ENCODE data around the gene TRIM6. TPM values are rescaled to one million over a fixed set of nuclear protein-coding genes. Genes with fewer than 3 reads are reported as not detected.
"Not testable (repeated sequence)": the region's sequence is repeated elsewhere in the genome, so short reads cannot be mapped to it uniquely, and the experiment has no call there.

The TRIM6 gene
- total RNA-seq, 1 experiment from 2014 or later = 17.9 TPM

DNA sequence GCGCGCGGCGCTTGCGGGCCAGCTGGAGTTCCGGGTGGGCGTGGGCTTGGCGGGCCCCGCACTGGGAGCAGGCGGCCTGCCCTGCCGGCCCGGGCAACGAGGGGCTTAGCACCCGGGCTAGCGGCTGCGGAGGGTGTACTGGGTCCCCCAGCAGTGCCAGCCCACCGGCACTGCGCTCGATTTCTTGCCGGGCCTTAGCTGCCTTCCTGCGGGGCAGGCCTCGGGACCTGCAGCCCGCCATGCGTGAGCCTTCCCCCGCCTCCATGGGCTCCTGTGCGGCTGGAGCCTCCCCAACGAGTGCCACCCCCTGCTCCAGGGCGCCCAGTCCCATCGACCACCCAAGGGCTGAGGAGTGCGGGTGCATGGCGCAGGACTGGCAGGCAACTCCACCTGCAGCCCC is 6.5 kb upstream of the TRIM6 start:
- WGBS (ENCODE audit: extremely low coverage, insufficient read length, low lambda C conversion rate) = no CpG with 5 or more reads among the region's 31 CpGs
- H3K23ac ChIP-seq (ENCODE audit: insufficient read length, low read depth, low read length); H3K4me1 Mint-ChIP-seq; DNase-seq; H3K79me1 ChIP-seq (ENCODE audit: insufficient read depth, low read depth, low read length, poor library complexity, severe bottlenecking); H3K4me2 ChIP-seq (ENCODE audit: insufficient read depth, insufficient read length, low read length); H3K27ac ChIP-seq (ENCODE audit: insufficient read length, low read depth, low read length); H3K18ac ChIP-seq (ENCODE audit: insufficient read length, low read depth, low read length); H2BK120ac ChIP-seq (ENCODE audit: low read depth, low read length, poor library complexity, severe bottlenecking); H3K4me3 Mint-ChIP-seq; H2AFZ ChIP-seq (ENCODE audit: low read length); H3K56ac ChIP-seq (ENCODE audit: insufficient read length, low read depth, low read length); H3K36me3 Mint-ChIP-seq (ENCODE audit: insufficient read depth in 1 of 3, low read depth in 3 of 3); H2BK15ac ChIP-seq (ENCODE audit: low read depth, low read length); H4K91ac ChIP-seq (ENCODE audit: insufficient read length, low read depth, low read length); H2BK12ac ChIP-seq (ENCODE audit: insufficient read length, low read depth, low read length); H3K9me3 Mint-ChIP-seq; H3K79me2 ChIP-seq (ENCODE audit: insufficient read depth, low read length); H3K9ac ChIP-seq (ENCODE audit: extremely low read depth, insufficient read length, low read length); H3K27me3 ChIP-seq (ENCODE audit: insufficient read depth, low read length); H2AK5ac ChIP-seq (ENCODE audit: insufficient read length, low read length); H3K23me2 ChIP-seq (ENCODE audit: insufficient read length, low read depth, low read length, poor library complexity, severe bottlenecking); H2BK20ac ChIP-seq (ENCODE audit: low read depth, low read length, poor library complexity, severe bottlenecking); H3T11ph ChIP-seq (ENCODE audit: low read length); H3K27ac Mint-ChIP-seq; H4K5ac ChIP-seq (ENCODE audit: insufficient read length, low read depth, low read length); H3K9me3 ChIP-seq (ENCODE audit: control insufficient read depth, low read depth, low read length); H4K8ac ChIP-seq (replicated peaks; ENCODE audit: insufficient read length, low read depth, low read length); H3K27me3 Mint-ChIP-seq (ENCODE audit: low read depth); H3K4me1 ChIP-seq (ENCODE audit: insufficient read depth, low read length); H3K4ac ChIP-seq (ENCODE audit: low read depth, low read length); H3K14ac ChIP-seq (ENCODE audit: insufficient read depth, low read length); H2BK5ac ChIP-seq (ENCODE audit: insufficient read length, low read length); H4K20me1 ChIP-seq (ENCODE audit: control insufficient read depth, insufficient read depth, insufficient read length): not testable (repeated sequence)

All from H9 (cell line).